H9 (cell line): ENCODE data around the gene BARX1. TPM values are rescaled to one million over a fixed set of nuclear protein-coding genes. Genes with fewer than 3 reads are reported as not detected.

Experiments
- DNase-seq: peaks from one replicate; pipeline ENCODE4 v3.0.0-alpha.2; 2017
- H2AFZ ChIP-seq: one replicate; pipeline ENCODE4 v1.6.1; 2013; ENCODE audit warnings: mild to moderate bottlenecking, low read length, control low read depth, moderate library complexity
- H2AK5ac ChIP-seq: 2 replicates; pipeline ENCODE4 v1.6.1; 2013; ENCODE audit warnings: low read length, control low read depth, mixed read lengths; ENCODE audit not compliant: insufficient read length
- H2BK120ac ChIP-seq: one replicate; pipeline ENCODE4 v1.6.1; 2013; ENCODE audit warnings: low read depth, mild to moderate bottlenecking, low read length, control low read depth, inconsistent platforms; ENCODE audit not compliant: poor library complexity, severe bottlenecking
- H2BK12ac ChIP-seq: 2 replicates; pipeline ENCODE4 v1.6.1; 2013; ENCODE audit warnings: low read length, control low read depth, mixed read lengths, low read depth; ENCODE audit not compliant: insufficient read length
- H2BK15ac ChIP-seq: 2 replicates; pipeline ENCODE4 v1.6.1; 2013; ENCODE audit warnings: low read depth, low read length, control low read depth
- H2BK20ac ChIP-seq: one replicate; pipeline ENCODE4 v1.6.1; 2013; ENCODE audit warnings: low read depth, mild to moderate bottlenecking, low read length, control low read depth, inconsistent platforms; ENCODE audit not compliant: poor library complexity, severe bottlenecking
- H2BK5ac ChIP-seq: 2 replicates; pipeline ENCODE4 v1.6.1; 2013; ENCODE audit warnings: low read length, control low read depth, mixed read lengths; ENCODE audit not compliant: insufficient read length
- H3K14ac ChIP-seq: 2 replicates; pipeline ENCODE4 v1.6.1; 2013; ENCODE audit warnings: low read length, control low read depth; ENCODE audit not compliant: insufficient read depth
- H3K18ac ChIP-seq: 2 replicates; pipeline ENCODE4 v1.6.1; 2013; ENCODE audit warnings: low read depth, mild to moderate bottlenecking, mixed read lengths, low read length, control low read depth; ENCODE audit not compliant: insufficient read length
- H3K23ac ChIP-seq: 2 replicates; pipeline ENCODE4 v1.6.1; 2013; ENCODE audit warnings: low read length, control low read depth, mixed read lengths, low read depth; ENCODE audit not compliant: insufficient read length
- H3K23me2 ChIP-seq: 2 replicates; pipeline ENCODE4 v1.6.1; 2013; ENCODE audit warnings: low read depth, mild to moderate bottlenecking, mixed read lengths, low read length, control low read depth; ENCODE audit not compliant: insufficient read length, poor library complexity, severe bottlenecking
- H3K27ac ChIP-seq: 2 replicates; pipeline ENCODE4 v1.5.1; 2013; ENCODE audit warnings: low read length, control low read depth, mixed read lengths, low read depth; ENCODE audit not compliant: insufficient read length
- H3K27me3 ChIP-seq: 2 replicates; pipeline ENCODE4 v1.6.1; 2013; ENCODE audit warnings: low read length, control low read depth, inconsistent platforms; ENCODE audit not compliant: insufficient read depth
- H3K4ac ChIP-seq: 2 replicates; pipeline ENCODE4 v1.6.1; 2013; ENCODE audit warnings: low read depth, mild to moderate bottlenecking, control low read depth, inconsistent platforms, low read length, moderate library complexity
- H3K4me1 ChIP-seq: 2 replicates; pipeline ENCODE4 v1.6.1; 2013; ENCODE audit warnings: low read length, control low read depth, inconsistent platforms; ENCODE audit not compliant: insufficient read depth
- H3K4me2 ChIP-seq: 2 replicates; pipeline ENCODE4 v1.6.1; 2013; ENCODE audit warnings: low read length, control low read depth, mixed read lengths; ENCODE audit not compliant: insufficient read length, insufficient read depth
- H3K56ac ChIP-seq: 2 replicates; pipeline ENCODE4 v1.6.1; 2013; ENCODE audit warnings: low read depth, mild to moderate bottlenecking, mixed read lengths, low read length, control low read depth; ENCODE audit not compliant: insufficient read length
- H3K79me1 ChIP-seq: 2 replicates; pipeline ENCODE4 v1.6.1; 2013; ENCODE audit warnings: low read depth, mild to moderate bottlenecking, moderate library complexity, low read length, control low read depth, inconsistent platforms; ENCODE audit not compliant: insufficient read depth, poor library complexity, severe bottlenecking
- H3K79me2 ChIP-seq: 2 replicates; pipeline ENCODE4 v1.6.1; 2013; ENCODE audit warnings: low read length, control low read depth, inconsistent platforms; ENCODE audit not compliant: insufficient read depth
- H3K9ac ChIP-seq: 2 replicates; pipeline ENCODE4 v1.6.1; 2013; ENCODE audit warnings: low read length, control low read depth, mixed read lengths; ENCODE audit not compliant: insufficient read length; ENCODE audit errors: extremely low read depth
- H3K9me3 ChIP-seq: one replicate; pipeline ENCODE4 v1.6.1; 2013; ENCODE audit warnings: low read depth, low read length, inconsistent platforms; ENCODE audit not compliant: control insufficient read depth
- H3T11ph ChIP-seq: one replicate; pipeline ENCODE4 v1.6.1; 2013; ENCODE audit warnings: mild to moderate bottlenecking, low read length, control low read depth, inconsistent platforms
- H4K20me1 ChIP-seq: one replicate; pipeline ENCODE4 v1.6.1; 2013; ENCODE audit not compliant: control insufficient read depth, insufficient read length, insufficient read depth
- H4K5ac ChIP-seq: 2 replicates; pipeline ENCODE4 v1.6.1; 2013; ENCODE audit warnings: low read depth, mild to moderate bottlenecking, mixed read lengths, low read length, control low read depth; ENCODE audit not compliant: insufficient read length
- H4K8ac ChIP-seq: replicated peaks from 2 replicates; pipeline ENCODE4 v1.6.1; 2013; ENCODE audit warnings: low read length, control low read depth, mixed read lengths, low read depth; ENCODE audit not compliant: insufficient read length
- H4K91ac ChIP-seq: 2 replicates; pipeline ENCODE4 v1.6.1; 2013; ENCODE audit warnings: low read depth, mild to moderate bottlenecking, moderate library complexity, mixed read lengths, low read length, control low read depth; ENCODE audit not compliant: insufficient read length
- H3K27ac Mint-ChIP-seq, 3 experiments: 2 replicates in 2 of 3; 3 replicates in 1 of 3; pipeline ENCODE4 v1.8.0; 2020 to 2021; ENCODE audit warnings: mixed read lengths in 3 of 3, mild to moderate bottlenecking in 1 of 3, moderate library complexity in 1 of 3
- H3K27me3 Mint-ChIP-seq: 2 replicates; pipeline ENCODE4 v1.8.0; 2021; ENCODE audit warnings: low read depth, mild to moderate bottlenecking, moderate library complexity, mixed read lengths
- H3K36me3 Mint-ChIP-seq, 3 experiments: 2 replicates in 2 of 3; 3 replicates in 1 of 3; pipeline ENCODE4 v1.8.0; 2020 to 2021; ENCODE audit warnings: low read depth in 3 of 3, mixed read lengths in 3 of 3; ENCODE audit not compliant: insufficient read depth in 1 of 3
- H3K4me1 Mint-ChIP-seq, 2 experiments: 2 replicates each; pipeline ENCODE4 v1.8.0; 2020; ENCODE audit warnings: mixed read lengths in 2 of 2
- H3K4me3 Mint-ChIP-seq, 2 experiments: 2 replicates in 1 of 2; 3 replicates in 1 of 2; pipeline ENCODE4 v1.8.0; 2020 to 2021; ENCODE audit warnings: mild to moderate bottlenecking in 2 of 2, mixed read lengths in 2 of 2, moderate library complexity in 1 of 2
- H3K9me3 Mint-ChIP-seq, 2 experiments: 2 replicates in 1 of 2; 3 replicates in 1 of 2; pipeline ENCODE4 v1.8.0; 2020; ENCODE audit warnings: mild to moderate bottlenecking in 2 of 2, mixed read lengths in 2 of 2, moderate library complexity in 1 of 2
- CTCF ChIP-seq: fragments of 200-600 bp; sonication (generic); conservative IDR thresholded peaks from 3 replicates; pipeline ENCODE4 v1.8.0; 2021; ENCODE audit warnings: antibody characterized with exemption, mild to moderate bottlenecking
- WGBS: extraction: QIAGEN DNeasy Blood & Tissue Kit; methylation state at CpG from one replicate; pipeline ENCODE4 v1.1.7; 2013; ENCODE audit warnings: missing lambda C conversion rate, low lambda C conversion rate, mixed read lengths; ENCODE audit not compliant: insufficient read length; ENCODE audit errors: extremely low coverage; 5-methylcytosine and 5-hydroxymethylcytosine counted together
- total RNA-seq: library from RNA; stranded (reverse); gene quantifications from 2 replicates; pipeline ENCODE4 v1.2.1, GENCODE V29; 2021

BARX1 gene
- total RNA-seq, 1 experiment from 2014 or later = 1.2 TPM

- H3K4me3 Mint-ChIP-seq = no peak overlapping the region
- H3K27me3 ChIP-seq = no peaks in the 10 kb centered on the region
- H3K56ac ChIP-seq = no peak overlapping the region
- H2BK5ac ChIP-seq = no peak overlapping the region
- no peak overlapping the region for H3K4ac ChIP-seq
- peaks cover 4% of the 10 kb centered on the region; the same call in 1 of the 2 replicates for H3K4me1 ChIP-seq
- no peak overlapping the region for H3K9ac ChIP-seq
- no peak overlapping the region for H3K27ac Mint-ChIP-seq
- H4K5ac ChIP-seq = no peak overlapping the region
- H3K14ac ChIP-seq = no peak overlapping the region
- no peaks in the 10 kb centered on the region for H4K20me1 ChIP-seq
- H4K91ac ChIP-seq = no peak overlapping the region
- H2BK20ac ChIP-seq = no peak overlapping the region
- no peak overlapping the region for H4K8ac ChIP-seq
- no CpG with 5 or more reads among the region's 1 CpG for WGBS
- H3K4me1 Mint-ChIP-seq = peaks cover 10 to 12% of the 10 kb centered on the region in 2 experiments
- H3K18ac ChIP-seq = no peak overlapping the region
- peaks cover 0 to 6% (median 2%) of the 10 kb centered on the region in 3 experiments; a peak in 4 of 7 replicates for H3K36me3 Mint-ChIP-seq
- H2BK120ac ChIP-seq = no peak overlapping the region
- no peaks in the 10 kb centered on the region for H3K79me2 ChIP-seq
- H2BK12ac ChIP-seq = no peak overlapping the region
- no peaks in the 10 kb centered on the region for H3K9me3 ChIP-seq
- H3K4me2 ChIP-seq = no peak overlapping the region
- H2BK15ac ChIP-seq = no peak overlapping the region
- peaks cover 8 to 17% of the 10 kb centered on the region in 2 experiments for H3K9me3 Mint-ChIP-seq
- H2AFZ ChIP-seq = no peak overlapping the region
- H3K27me3 Mint-ChIP-seq = peaks cover 3% of the 10 kb centered on the region
- no peak for DNase-seq
- no peak overlapping the region for H2AK5ac ChIP-seq
- no peak overlapping the region for H3K23ac ChIP-seq
- TF ChIP-seq CTCF = no peak
- no peaks in the 10 kb centered on the region for H3K79me1 ChIP-seq
- H3T11ph ChIP-seq = no peak overlapping the region
- no peaks in the 10 kb centered on the region for H3K23me2 ChIP-seq
- H3K27ac ChIP-seq = no peak overlapping the region
Observed at GRCh38 chr9:93988056-93988455, 32.9 kb upstream of the BARX1 start.
